CD8-positive, alpha-beta memory T cell (primary cell): ENCODE data around the gene CXCL16. TPM values are rescaled to one million over a fixed set of nuclear protein-coding genes. Genes with fewer than 3 reads are reported as not detected.
"Not testable (repeated sequence)": the region's sequence is repeated elsewhere in the genome, so short reads cannot be mapped to it uniquely, and the experiment has no call there.

Experiments used
- CTCF ChIA-PET: fragments of 350-600 bp; sonication (Branson Sonifier 250); formaldehyde crosslinking; loops from one replicate; lab custom pipeline; 2021; ENCODE audit warnings: antibody characterized with exemption; lab: Charles Lee
- POLR2A ChIA-PET: fragments of 350-600 bp; sonication (Branson Sonifier 250); formaldehyde crosslinking; loops from one replicate; lab custom pipeline; 2021; ENCODE audit warnings: antibody characterized with exemption; lab: Charles Lee
- DNase-seq, 5 donors: peaks; one replicate each; pipeline versions ENCODE4 v3.0.0 to v3.0.0-alpha.2; 2020 to 2022; ENCODE audit warnings: mixed read lengths in 1 of 5
- H3K27ac ChIP-seq: one replicate; pipeline ENCODE4 v1.7.0; 2013; ENCODE audit warnings: low read depth, mild to moderate bottlenecking, low read length, moderate library complexity
- H3K27me3 ChIP-seq: 2 replicates; pipeline ENCODE4 v1.7.0; 2013; ENCODE audit warnings: low read length, mild to moderate bottlenecking; ENCODE audit not compliant: insufficient read depth, poor library complexity, severe bottlenecking
- H3K36me3 ChIP-seq: 2 replicates; pipeline ENCODE4 v1.7.0; 2013; ENCODE audit warnings: mild to moderate bottlenecking, low read length, moderate library complexity; ENCODE audit not compliant: insufficient read depth
- H3K4me1 ChIP-seq: 2 replicates; pipeline ENCODE4 v1.7.0; 2013; ENCODE audit warnings: mild to moderate bottlenecking, low read length, moderate library complexity; ENCODE audit not compliant: insufficient read depth
- H3K4me3 ChIP-seq: 2 replicates; pipeline ENCODE4 v1.7.0; 2013; ENCODE audit warnings: mild to moderate bottlenecking, low read length
- H3K9me3 ChIP-seq: 2 replicates; pipeline ENCODE4 v1.7.0; 2013; ENCODE audit warnings: mild to moderate bottlenecking, low read length
- H3K27ac Mint-ChIP-seq, 8 donors: one replicate each; pipeline ENCODE4 v1.8.0; 2020 to 2021; ENCODE audit warnings: mixed read lengths in 8 of 8, mild to moderate bottlenecking in 6 of 8, inconsistent platforms in 3 of 8, moderate library complexity in 3 of 8
- H3K27me3 Mint-ChIP-seq, 2 donors: one replicate each; pipeline ENCODE4 v1.8.0; 2020 to 2021; ENCODE audit warnings: mixed read lengths in 2 of 2, mild to moderate bottlenecking in 1 of 2, moderate library complexity in 1 of 2
- H3K36me3 Mint-ChIP-seq, 3 donors: one replicate each; pipeline ENCODE4 v1.8.0; 2020 to 2021; ENCODE audit warnings: mixed read lengths in 3 of 3, inconsistent platforms in 1 of 3, mild to moderate bottlenecking in 1 of 3
- H3K4me1 Mint-ChIP-seq, 3 donors: one replicate each; pipeline ENCODE4 v1.8.0; 2020 to 2021; ENCODE audit warnings: mixed read lengths in 3 of 3, inconsistent platforms in 1 of 3, mild to moderate bottlenecking in 1 of 3
- H3K4me3 Mint-ChIP-seq, 7 donors: one replicate each; pipeline ENCODE4 v1.8.0; 2020 to 2021; ENCODE audit warnings: mixed read lengths in 7 of 7, mild to moderate bottlenecking in 6 of 7, moderate library complexity in 4 of 7, inconsistent platforms in 2 of 7
- H3K9me3 Mint-ChIP-seq, 5 donors: one replicate each; pipeline ENCODE4 v1.8.0; 2020 to 2022; ENCODE audit warnings: mixed read lengths in 5 of 5, mild to moderate bottlenecking in 3 of 5, moderate library complexity in 2 of 5, inconsistent platforms in 1 of 5
- polyA plus RNA-seq: library from polyadenylated mRNA; unstranded; fragments of 300-500 nt; fragmentation: Illumina TruSeq; gene quantifications from one replicate; pipeline ENCODE4 v1.2.3, GENCODE V29; 2021
- total RNA-seq, 2 experiments: library from RNA; stranded (reverse); gene quantifications; one replicate each; pipeline ENCODE4 v1.2.3, GENCODE V29; 2021

CXCL16 gene
- total and polyA plus RNA-seq, 3 experiments from 2014 or later = 2.4 to 3.0 (median 2.8) TPM

GRCh38 chr17:4683739-4684138 lies 56.0 kb downstream of the CXCL16 start:
- CTCF ChIA-PET, H3K4me3 Mint-ChIP-seq, H3K27me3 Mint-ChIP-seq, H3K4me1 ChIP-seq, DNase-seq, H3K9me3 Mint-ChIP-seq, H3K27ac Mint-ChIP-seq, H3K9me3 ChIP-seq, H3K4me3 ChIP-seq, H3K27ac ChIP-seq, POLR2A ChIA-PET, H3K27me3 ChIP-seq: not testable (repeated sequence)
- Mint-ChIP-seq H3K4me1 (peaks cover 14 to 31% (median 19%) of the 10 kb centered on the region in 3 donors), H3K36me3 (peaks cover 3 to 76% (median 32%) of the 10 kb centered on the region in 3 donors)
- peaks cover 31% of the 10 kb centered on the region for H3K36me3 ChIP-seq

Other genes with a start within 250 kb of the CXCL16 start
- under 1 TPM; 0.49 to 0.50 TPM for gene SPNS2, start 241.0 kb downstream of the CXCL16 start, total RNA-seq
- 0.10 TPM for gene SPNS2, start 241.0 kb downstream of the CXCL16 start, polyA plus RNA-seq
- gene MYBBP1A, start 184.5 kb downstream of the CXCL16 start, total RNA-seq = 100 to 1,000 TPM; 148 to 157 TPM
- 34.1 TPM for gene MYBBP1A, start 184.5 kb downstream of the CXCL16 start, polyA plus RNA-seq
- gene GGT6, start 179.4 kb downstream of the CXCL16 start, total RNA-seq = not detected
- not detected for gene GGT6, start 179.4 kb downstream of the CXCL16 start, polyA plus RNA-seq
- gene SMTNL2, start 155.4 kb downstream of the CXCL16 start, total RNA-seq = not detected
- gene SMTNL2, start 155.4 kb downstream of the CXCL16 start, polyA plus RNA-seq = not detected
- gene ALOX15, start 98.2 kb downstream of the CXCL16 start, total RNA-seq = not detected
- not detected for gene ALOX15, start 98.2 kb downstream of the CXCL16 start, polyA plus RNA-seq
- gene PELP1, start 35.8 kb downstream of the CXCL16 start, total RNA-seq = 10 to 100 TPM; 95.6 to 99.2 TPM
- gene PELP1, start 35.8 kb downstream of the CXCL16 start, polyA plus RNA-seq = 12.6 TPM
- 100 to 1,000 TPM; 170 to 172 TPM for gene ARRB2, start 29.3 kb downstream of the CXCL16 start, total RNA-seq
- gene ARRB2, start 29.3 kb downstream of the CXCL16 start, polyA plus RNA-seq = 69.4 TPM
- 10 to 100 TPM; 23.4 to 26.7 TPM for gene MED11, start 8.5 kb downstream of the CXCL16 start, total RNA-seq
- gene MED11, start 8.5 kb downstream of the CXCL16 start, polyA plus RNA-seq = 58.9 TPM
- gene ZMYND15, start 95 bp downstream of the CXCL16 start, total RNA-seq = under 1 TPM in 1 of 2 experiments, not detected in 1; 0.09 TPM
- gene ZMYND15, start 95 bp downstream of the CXCL16 start, polyA plus RNA-seq = not detected
- not detected for gene TM4SF5, start 32.0 kb upstream of the CXCL16 start, total RNA-seq
- not detected for gene TM4SF5, start 32.0 kb upstream of the CXCL16 start, polyA plus RNA-seq
- not detected for gene VMO1, start 46.4 kb upstream of the CXCL16 start, total RNA-seq
- not detected for gene VMO1, start 46.4 kb upstream of the CXCL16 start, polyA plus RNA-seq
- not detected for gene GLTPD2, start 49.0 kb upstream of the CXCL16 start, total RNA-seq
- not detected for gene GLTPD2, start 49.0 kb upstream of the CXCL16 start, polyA plus RNA-seq
- gene PSMB6, start 56.2 kb upstream of the CXCL16 start, total RNA-seq = 100 to 1,000 TPM; 198 to 207 TPM
- 259 TPM for gene PSMB6, start 56.2 kb upstream of the CXCL16 start, polyA plus RNA-seq
- 10 to 100 TPM; 10.1 to 12.0 TPM for gene PLD2, start 67.2 kb upstream of the CXCL16 start, total RNA-seq
- 1.9 TPM for gene PLD2, start 67.2 kb upstream of the CXCL16 start, polyA plus RNA-seq
- gene MINK1, start 93.4 kb upstream of the CXCL16 start, total RNA-seq = 10 to 100 TPM; 58.6 TPM
- 30.5 TPM for gene MINK1, start 93.4 kb upstream of the CXCL16 start, polyA plus RNA-seq
- gene C17orf107, start 159.6 kb upstream of the CXCL16 start, total RNA-seq = 1 to 10 TPM; 2.2 to 2.3 TPM
- 2.0 TPM for gene C17orf107, start 159.6 kb upstream of the CXCL16 start, polyA plus RNA-seq
- gene CHRNE, start 163.2 kb upstream of the CXCL16 start, total RNA-seq = under 1 TPM; 0.37 to 0.38 TPM
- gene CHRNE, start 163.2 kb upstream of the CXCL16 start, polyA plus RNA-seq = 0.23 TPM
- not detected for gene GP1BA, start 192.3 kb upstream of the CXCL16 start, total RNA-seq
- not detected for gene GP1BA, start 192.3 kb upstream of the CXCL16 start, polyA plus RNA-seq
- 100 to 1,000 TPM in 1 of 2 experiments, 10 to 100 TPM in 1; 90.0 to 101 TPM for gene SLC25A11, start 200.1 kb upstream of the CXCL16 start, total RNA-seq
- 85.1 TPM for gene SLC25A11, start 200.1 kb upstream of the CXCL16 start, polyA plus RNA-seq
- 100 to 1,000 TPM; 187 to 192 TPM for gene RNF167, start 200.3 kb upstream of the CXCL16 start, total RNA-seq
- 69.0 TPM for gene RNF167, start 200.3 kb upstream of the CXCL16 start, polyA plus RNA-seq
- 1,000 to 10,000 TPM; 1,826 to 1,841 TPM for gene PFN1, start 208.6 kb upstream of the CXCL16 start, total RNA-seq
- gene PFN1, start 208.6 kb upstream of the CXCL16 start, polyA plus RNA-seq = 2,601 TPM
- gene ENO3, start 211.2 kb upstream of the CXCL16 start, total RNA-seq = 10 to 100 TPM; 27.1 to 29.4 TPM
- 1.3 TPM for gene ENO3, start 211.2 kb upstream of the CXCL16 start, polyA plus RNA-seq
- 10 to 100 TPM; 63.4 to 64.2 TPM for gene SPAG7, start 227.9 kb upstream of the CXCL16 start, total RNA-seq
- 112 TPM for gene SPAG7, start 227.9 kb upstream of the CXCL16 start, polyA plus RNA-seq
- 10 to 100 TPM; 85.6 to 90.6 TPM for gene CAMTA2, start 247.7 kb upstream of the CXCL16 start, total RNA-seq
- 19.6 TPM for gene CAMTA2, start 247.7 kb upstream of the CXCL16 start, polyA plus RNA-seq